EH (cell line): ENCODE measurements around the gene TTC39B.

ENCODE experiments used
- DNase-seq: peaks from one replicate; pipeline ENCODE4 v3.0.0-alpha.2; 2015; ENCODE audit warnings: low read depth

The TTC39B gene

DNA sequence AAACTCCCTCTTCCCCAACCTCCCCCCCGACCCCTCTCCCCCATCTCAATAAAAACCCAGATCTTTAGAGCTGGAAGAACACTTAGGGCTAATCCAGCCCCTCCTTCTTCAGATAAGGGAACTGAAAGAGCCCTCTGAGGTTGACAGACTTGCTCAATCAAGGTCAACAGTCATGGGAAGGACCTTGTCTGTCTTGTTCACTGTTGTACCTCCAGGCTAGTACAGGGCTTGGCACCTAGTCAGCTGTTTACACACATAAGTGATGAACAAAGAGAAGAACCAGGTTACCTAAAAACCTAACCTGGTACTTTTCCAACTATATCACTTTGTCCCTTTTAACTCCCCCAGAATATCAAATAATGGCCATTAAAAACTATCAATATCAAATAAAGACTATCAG lies 2.4 kb downstream of the TTC39B start:
- no peak for DNase-seq

DNA sequence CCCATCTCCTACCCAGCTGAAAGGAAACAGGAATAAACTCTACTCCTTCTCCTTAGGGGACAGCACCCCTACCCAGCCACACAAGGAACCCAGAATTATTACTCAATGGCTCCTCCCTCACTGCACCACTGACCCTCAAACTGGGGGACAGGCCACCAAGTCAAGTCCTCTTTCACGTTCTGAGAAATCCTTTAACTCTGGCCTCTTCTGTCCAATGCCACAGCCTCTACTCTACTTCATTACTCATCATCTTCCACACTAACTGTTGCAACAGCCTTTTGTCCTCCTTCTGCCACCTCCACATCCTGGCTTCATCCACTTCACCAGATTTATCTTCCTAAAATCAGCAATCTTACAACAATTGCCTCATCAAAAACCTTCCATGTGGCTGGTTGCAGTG lies 6.8 kb downstream of the TTC39B start:
- DNase-seq: peak; percentile 25

DNA sequence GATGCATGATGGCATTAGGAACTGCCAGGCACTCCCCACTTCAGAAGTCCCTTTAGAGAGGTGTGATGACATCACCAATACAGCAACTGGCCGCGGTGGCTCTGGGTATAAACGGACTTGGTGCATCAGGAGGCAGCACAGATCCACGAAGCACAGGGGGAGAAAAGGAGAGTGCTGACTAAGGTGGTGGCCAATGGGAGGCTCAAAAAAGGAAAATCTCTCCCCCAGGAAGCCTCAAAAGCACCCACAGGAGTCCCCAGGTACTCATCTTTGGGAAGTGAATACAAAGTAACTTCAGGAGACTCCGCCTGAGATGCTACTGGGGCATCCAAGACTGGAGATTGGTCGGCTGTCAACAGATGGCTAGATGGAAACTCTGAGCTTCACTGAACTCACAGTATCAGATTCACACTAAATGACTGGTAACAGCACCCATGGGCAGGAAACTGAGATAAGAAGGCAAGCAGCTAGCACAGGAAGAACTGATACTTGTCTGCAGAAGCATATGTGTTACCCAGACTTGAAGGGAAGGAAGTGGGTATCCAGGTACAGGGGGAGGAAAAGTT lies 7.6 kb downstream of the TTC39B start:
- no peak for DNase-seq

DNA sequence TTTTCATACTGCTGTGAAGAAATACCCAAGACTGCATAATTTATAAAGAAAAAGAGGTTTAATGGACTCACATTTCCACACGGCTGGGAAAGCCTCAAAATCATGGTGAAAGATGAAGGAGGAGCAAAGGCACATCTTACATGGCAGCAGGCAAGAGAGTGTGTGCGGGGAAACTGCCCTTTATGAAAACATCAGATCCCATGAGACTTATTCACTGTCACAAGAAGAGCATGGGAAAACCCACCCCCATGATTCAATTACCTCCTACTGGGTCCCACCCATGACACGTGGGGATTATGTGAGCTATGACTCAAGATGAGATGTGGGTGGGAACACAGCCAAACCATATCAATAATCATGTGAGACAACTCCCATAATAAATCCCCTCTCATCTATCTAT lies 8.7 kb downstream of the TTC39B start:
- DNase-seq: no peak

DNA sequence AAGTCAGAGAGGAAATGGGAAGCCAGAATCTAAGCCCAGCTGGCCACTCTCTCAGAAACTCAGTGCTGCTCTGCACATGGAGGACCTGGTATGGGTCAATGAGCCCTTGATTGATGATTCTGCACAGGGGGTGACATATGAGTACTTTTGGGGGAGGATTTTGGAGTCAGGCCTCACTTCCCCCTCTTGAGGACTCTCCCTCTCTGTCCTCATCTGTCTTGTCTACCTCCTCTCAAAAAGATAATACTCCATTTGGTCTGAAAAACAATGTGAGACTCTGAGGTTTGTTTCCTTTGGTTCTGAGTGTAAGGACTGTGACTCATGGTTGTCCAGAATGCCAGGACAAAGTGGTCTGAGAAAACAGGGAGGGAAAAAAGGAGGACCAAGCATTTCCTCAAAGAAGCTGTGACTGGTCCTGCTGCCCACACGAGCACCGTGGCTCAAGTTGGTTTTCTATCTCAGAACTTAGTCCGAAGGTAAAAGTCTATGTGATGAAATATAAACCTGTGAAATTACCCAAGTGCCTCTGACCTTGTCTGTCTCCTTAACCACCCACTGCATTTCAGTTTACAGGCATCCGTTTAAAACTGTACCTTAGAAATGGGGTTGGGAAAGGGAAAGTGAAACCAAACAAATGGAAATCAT lies 11.1 kb downstream of the TTC39B start:
- peak; percentile 82 for DNase-seq

DNA sequence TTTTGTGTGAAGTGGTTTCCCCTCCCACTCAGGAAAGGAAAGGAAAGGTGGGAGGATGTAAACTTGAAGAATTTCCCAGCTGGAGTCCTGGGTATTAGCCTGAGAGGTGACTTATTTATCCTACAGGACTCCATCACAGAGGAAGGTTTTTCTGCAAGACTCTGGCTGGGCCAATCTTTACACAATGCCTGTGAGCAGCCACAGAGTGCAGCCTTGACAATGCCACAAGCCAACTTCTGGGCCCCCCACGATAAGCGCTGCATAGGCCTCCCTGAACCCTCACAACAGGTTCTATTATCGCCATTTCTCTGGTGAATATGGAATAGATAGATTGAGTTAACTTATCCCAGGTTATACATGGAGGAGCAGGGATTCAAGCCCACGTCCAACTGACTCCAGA lies 12.4 kb downstream of the TTC39B start:
- no peak for DNase-seq

DNA sequence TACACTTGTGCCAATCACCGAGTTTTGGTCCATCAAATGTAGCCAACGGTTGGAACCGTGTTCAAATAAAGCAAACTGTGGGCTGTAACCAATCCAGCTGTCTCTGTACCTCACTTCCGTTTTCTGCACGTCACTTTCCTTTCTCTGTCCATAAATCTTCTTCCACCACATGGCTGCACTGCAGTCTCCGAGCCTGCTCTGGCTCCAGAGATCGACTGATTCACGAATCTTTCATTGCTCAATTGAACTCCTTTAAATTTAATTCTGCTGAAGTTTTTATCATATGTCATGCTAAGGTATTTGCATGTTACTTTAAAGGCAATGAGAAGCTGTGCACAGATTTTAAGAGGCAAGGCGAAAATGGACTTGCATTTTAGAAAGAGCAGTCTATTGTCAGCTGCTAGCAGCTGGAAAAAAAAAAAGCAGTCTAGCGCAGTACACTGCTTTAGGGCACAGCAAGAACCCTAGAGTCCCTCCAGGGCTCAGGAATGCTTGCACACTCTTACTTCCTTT lies 13.2 kb downstream of the TTC39B start:
- DNase-seq: no peak

DNA sequence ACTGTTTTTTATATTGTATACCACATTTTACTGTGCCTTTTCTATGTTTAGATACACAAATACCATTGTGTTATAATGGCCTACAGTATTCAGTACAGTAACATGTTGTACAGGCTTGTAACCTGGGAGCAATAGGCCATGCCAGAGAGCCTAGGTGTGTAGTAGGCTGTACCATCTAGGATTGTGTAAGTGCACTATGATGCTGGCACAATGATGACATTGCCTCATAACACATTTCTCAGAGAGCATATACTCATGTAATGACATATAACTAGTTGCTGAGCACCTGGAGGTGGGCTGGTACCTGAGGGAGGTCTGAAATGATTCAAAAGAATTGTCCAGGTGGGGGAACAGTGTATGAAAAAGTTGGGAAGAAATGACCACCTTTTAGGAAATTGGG lies 13.9 kb downstream of the TTC39B start:
- no peak for DNase-seq

DNA sequence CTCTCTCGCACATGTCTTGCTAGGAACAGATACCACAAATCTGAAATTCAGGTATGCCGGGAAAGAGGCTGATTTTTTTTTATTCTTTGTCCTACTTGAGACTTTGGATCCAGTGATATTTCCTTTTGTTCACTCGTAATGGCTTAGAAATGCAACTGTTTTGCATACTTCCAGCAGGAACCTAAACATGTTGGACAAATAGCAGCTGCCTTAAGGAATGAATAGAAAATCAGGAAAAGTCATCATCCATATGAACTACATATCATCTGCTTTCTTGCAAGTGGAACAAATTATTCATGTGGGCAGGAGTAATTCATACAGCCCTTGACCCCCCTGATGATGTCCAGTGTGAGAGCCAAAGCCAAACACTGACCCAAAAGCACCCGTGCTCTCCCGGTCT lies 17.4 kb downstream of the TTC39B start:
- no peak for DNase-seq

DNA sequence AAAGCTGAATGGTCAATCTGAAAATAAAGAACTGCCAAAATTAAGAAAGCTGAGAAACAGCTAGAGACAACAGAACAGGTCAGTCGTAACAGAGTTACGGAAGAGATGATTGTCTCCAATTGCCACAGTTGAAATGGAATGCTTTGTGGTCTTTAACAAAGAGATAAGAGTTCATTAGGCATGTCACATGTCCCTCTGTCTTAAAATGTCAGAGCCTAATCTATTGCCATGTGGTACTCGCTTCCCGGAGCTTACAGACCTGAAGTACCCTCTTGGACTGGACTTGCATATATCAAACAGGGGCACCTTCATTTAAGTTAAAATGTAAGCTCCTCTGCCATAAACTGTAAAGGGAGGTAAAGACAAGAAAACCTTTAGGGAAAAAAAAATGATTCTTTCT lies 19.7 kb downstream of the TTC39B start:
- no peak for DNase-seq

DNA sequence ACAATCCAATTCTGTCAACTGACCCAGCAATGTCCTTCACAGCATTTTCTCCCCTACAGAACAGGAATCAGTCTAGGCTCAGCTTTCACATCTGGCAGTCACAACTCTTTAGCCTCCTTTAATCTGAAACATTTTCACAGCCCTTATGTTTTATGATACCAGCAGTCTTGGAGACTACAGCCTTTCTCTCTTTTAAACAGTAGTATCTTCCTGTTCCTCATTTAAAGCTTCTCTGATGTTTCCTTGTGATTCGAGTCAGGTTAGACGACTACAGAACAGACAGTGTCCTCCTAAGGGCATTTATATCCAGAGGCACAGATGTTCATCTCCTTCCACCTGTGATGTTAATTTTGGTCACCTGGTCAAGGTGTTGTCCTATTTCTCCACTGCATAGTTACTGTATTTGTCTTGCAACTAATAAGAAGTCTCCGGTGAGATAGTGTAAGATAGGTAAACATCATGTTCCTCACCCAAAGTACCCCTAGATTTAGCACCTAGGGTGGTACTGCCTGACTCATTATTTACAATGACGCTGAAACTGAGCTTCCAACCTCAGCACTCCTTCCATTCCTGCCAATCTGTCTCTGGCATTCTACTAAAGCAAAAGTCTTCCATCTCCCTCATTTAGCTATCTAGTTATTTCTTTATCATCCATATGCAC lies 20.7 kb downstream of the TTC39B start:
- DNase-seq: no peak

DNA sequence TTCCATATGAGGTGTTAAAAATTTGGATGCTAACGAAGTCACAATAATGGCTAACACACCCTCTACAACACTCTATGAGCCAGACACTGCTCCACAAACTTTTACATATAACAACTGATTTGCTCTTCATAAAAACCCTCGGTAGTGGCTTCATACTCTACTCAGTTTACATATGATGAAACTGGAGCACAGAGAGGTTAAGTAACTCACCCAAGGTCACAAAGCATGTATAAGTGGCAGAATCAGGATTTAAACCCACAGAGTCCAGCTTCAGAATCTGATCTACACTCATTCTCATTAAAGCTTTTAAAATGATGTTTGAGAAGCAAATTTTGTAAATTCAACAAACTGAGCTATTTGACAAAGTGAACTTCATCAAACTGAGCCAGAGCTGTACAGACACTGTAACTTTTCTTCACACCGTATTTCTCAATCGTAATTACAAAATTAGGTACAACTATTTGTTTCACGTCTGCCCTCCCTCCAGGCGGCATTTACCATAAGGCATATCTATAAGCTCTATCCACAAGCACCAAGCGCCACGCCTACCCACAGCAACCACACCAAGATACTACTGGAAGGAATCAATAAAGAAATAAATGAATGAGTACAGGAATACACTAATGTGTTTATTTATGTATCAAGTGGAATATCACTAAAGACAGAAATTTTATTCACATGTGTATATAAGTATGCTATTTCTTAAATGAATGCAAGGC lies 24.3 kb downstream of the TTC39B start:
- no peak for DNase-seq

DNA sequence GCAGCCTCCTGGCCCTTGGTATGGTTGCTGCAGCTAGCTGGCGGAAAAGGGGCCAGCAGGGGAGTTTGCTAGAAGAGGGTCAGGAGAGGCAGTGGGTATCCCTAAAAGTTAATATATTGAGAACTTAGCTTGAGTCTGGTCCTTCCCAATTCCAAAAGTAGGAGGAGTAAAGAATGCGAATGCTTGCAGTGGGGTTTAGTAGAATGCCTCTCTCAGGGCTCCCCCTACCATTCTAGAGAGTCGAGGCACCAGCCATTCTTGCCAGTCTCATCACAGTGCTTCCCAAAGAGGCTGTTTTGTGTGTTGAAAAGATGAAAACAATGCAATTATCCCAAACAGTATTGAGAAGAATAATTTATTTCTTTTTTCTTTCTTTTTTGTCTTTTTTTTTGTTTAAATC lies 26.4 kb downstream of the TTC39B start:
- DNase-seq: no peak

DNA sequence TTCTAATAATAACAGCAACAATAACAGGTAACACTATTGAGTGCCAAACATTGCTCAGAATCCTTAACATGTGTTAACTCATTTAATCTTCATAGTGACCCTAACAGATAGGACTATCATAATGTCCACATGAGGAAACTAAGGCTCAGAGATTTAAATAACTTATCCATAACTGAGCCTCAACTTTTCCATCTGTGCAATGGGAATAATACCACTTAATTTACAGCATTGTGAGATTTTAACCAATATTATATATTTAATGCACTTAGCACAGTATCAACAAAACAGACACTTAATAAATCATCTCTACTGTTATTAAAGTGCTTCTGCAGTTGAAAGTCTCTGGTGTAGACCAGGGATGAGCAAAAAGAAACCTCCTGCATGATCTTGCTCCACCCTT lies 28.2 kb downstream of the TTC39B start:
- no peak for DNase-seq

DNA sequence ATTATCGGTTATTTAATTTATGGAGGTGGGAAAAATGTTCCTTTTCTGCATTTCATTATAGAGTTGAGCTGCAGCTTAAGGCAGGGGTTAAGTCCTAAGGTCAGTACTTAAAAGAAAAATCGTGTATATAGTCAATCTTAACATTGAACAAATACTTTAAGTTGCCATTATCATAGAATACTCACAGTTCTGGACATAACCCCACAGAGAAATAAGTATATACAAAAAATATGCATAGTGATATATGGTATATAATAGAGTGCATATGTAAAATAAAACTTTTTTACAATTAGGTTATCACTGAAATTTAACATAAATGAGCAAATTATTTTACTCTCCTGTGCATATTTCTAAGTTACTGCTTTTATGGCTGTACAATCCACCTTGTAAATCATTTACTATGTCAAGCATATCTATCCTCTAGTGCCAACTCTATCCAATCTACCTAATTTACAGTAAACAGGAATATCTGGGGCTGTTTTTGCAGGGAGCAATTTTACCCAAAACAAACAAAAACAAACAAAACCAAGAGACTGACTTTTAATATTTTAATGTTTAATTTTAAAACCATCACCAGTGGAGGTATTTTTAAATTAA lies 28.8 kb downstream of the TTC39B start:
- no peak for DNase-seq

DNA sequence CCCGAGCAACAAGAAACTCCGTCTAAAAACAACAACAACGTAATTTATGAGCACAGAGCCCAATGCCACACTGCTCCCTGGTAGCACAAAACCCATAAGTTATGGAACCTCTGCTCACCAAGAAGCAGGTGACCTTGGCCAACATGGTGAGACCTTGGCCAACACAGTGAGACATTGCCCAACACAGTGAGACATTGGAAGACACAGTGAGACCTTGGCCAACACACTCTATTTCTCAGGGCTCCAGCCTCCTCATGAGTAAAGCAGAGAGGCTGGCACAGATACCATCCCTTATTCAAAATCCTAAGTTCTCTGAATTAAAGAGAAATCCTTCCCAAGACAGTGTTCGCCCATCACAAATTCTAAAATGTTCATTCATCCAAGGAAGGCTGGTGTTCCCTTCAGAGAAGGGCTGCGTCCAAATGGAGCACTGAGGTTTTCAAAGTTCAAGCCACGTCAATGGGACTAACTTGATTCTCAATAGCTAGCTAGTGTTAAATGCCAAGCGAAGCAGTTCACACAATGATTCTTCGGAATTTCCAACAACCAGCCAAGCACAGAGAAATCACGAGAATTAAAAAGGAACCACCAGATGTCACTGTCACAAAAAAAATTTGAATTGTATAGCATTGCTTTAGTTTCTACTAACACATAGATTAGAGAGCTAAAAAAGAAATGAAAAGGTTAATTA lies 29.5 kb downstream of the TTC39B start:
- peak; percentile 33 for DNase-seq

DNA sequence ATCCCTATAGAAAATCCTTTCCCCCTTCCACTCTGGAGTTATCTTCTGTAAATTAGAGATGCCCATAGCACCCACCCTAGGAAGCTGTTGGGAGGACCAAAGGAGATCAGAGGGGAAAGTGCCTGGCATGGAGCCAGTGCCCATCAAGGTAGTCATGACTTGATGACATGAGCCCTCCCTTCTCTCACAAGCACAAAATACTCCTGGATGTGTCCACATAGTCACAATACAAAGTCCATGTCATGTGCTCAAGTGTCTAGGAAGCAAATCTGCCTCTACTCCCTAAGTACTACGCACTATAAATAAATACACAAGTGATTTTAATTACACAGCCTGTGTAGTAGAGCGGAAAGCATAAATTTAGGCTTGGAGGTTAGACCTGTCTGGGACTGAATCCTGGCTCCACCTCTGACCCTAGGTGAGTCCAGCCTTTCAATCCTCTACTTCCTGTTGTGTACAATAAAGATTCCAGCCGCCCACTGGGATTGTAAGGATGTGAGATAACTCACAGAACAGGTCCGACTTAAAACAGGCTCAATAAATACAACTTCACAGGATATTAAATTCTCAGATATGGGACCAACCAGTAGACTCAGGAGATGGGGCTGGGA lies 30.6 kb downstream of the TTC39B start:
- no peak for DNase-seq

DNA sequence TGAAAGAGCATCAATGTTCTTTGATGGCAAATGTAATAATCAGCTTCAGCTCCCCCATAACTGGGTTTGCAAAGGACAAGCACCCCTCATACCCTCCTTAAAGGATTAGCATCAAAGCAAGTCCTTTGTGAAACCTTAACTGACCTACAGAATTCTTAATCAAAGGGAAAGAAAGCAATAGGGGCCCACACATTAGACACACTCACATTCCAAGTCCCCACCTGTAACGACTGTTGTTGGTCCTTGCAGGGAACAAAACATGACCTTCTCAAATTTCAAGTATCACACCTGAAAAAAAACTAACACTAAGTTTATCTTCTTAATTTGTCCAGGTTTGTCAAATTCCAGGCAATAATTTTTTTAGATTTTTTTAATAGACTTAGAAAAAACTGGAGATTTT lies 32.6 kb downstream of the TTC39B start:
- DNase-seq: no peak

DNA sequence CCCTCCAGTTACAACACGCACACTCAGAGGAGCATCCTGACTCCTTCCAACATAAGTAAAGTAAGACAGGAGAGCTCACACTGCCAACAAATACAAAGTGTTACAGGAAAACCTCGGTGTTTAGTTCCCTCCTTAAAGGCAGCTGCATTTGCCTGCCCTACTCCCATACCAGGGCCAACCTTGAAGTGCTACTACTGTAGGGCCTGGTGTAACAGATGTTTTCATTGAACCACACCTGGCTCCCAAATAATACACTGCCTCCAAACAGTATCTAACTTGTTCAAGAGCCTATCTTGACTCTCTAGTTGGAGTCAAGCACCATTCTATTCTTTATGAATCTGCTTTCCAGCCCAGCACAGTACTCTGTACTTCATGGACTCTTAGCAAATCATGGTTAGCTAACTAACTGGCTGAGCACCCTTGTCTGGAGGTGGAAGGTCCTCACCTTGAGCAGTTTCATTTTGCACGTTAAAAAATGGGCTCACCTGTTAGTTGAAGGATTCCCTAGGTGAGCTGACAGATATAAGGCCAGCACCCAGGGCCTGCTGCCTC lies 34.6 kb downstream of the TTC39B start:
- no peak for DNase-seq

DNA sequence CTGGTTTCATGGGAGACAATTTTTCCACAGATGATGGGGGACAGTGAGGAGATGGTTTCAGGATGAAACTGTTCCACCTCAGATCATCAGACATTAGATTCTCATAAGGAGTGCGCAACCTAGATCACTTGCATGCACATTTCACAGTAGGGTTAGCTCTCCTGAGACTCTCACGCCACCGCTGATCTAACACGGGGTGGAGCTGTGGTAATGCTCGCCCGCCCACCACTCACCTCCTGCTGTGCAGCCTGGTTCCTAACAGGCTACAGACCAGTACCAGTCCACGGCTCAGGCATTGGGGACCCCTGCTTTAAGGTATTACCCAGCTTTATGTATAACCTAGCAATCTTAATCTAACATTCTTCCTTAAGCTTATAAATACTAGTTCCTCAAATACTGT lies 35.6 kb downstream of the TTC39B start:
- no peak for DNase-seq

DNA sequence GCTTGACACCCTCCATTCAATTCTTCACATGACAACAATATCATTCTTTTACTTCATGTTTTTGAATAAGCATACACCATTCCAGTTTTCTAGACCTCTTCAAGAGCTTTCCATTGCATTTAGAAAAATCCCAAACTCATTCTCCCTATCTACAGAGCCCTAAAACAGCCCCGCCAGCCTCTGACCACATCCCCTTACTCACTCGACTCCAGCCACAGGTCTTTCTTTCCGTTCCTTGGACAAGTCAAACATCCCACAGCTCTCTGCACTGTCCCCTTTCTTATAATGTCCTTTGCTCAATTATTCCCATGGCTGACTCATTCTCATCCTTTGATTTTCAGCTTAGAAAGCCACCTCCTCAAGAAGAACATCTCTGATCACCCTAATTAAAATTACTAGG lies 38.2 kb downstream of the TTC39B start:
- DNase-seq: no peak
